GM19351 (cell line): ENCODE measurements around the gene KCNA5.

Experiments used
- ATAC-seq: cut with Tn5 transposase; IDR thresholded peaks from one replicate; pipeline ENCODE4 v1.9.1; 2021; ENCODE audit warnings: mild to moderate bottlenecking, moderate library complexity; ENCODE audit not compliant: unreplicated experiment

KCNA5 gene

GRCh38 chr12:5043589-5044419 is at the start of gene KCNA5:
KCNA5 (plus strand) TSS chr12:5043879; CDS start chr12:5044148, 269 bp downstream.
- no peak for ATAC-seq

GRCh38 chr12:4994622-4995021 is 49.1 kb upstream of the KCNA5 start:
- no peak for ATAC-seq

- no peak for ATAC-seq
These were observed 47.0 kb upstream of the KCNA5 start for GRCh38 chr12:4996714-4997113.

- no peak for ATAC-seq
These were observed 45.7 kb upstream of the KCNA5 start for GRCh38 chr12:4997939-4998338.

- ATAC-seq, result no peak
These were observed 43.5 kb upstream of the KCNA5 start for GRCh38 chr12:5000204-5000603.

- no peak for ATAC-seq
These were observed 42.9 kb upstream of the KCNA5 start for GRCh38 chr12:5000658-5001385.

GRCh38 chr12:5003025-5003666 is 40.5 kb upstream of the KCNA5 start:
- no peak for ATAC-seq

- ATAC-seq, result no peak
These were observed 35.0 kb upstream of the KCNA5 start for GRCh38 chr12:5008661-5009060.

- no peak for ATAC-seq
These were observed 33.5 kb upstream of the KCNA5 start for GRCh38 chr12:5010151-5010550.

GRCh38 chr12:5012337-5012736 is 31.3 kb upstream of the KCNA5 start:
- no peak for ATAC-seq

- ATAC-seq, result no peak
These were observed 30.4 kb upstream of the KCNA5 start for GRCh38 chr12:5013266-5013730.

GRCh38 chr12:5014269-5014668 is 29.4 kb upstream of the KCNA5 start:
- ATAC-seq, result no peak

GRCh38 chr12:5015711-5016492 is 27.8 kb upstream of the KCNA5 start:
- ATAC-seq, result peak; percentile 56

- ATAC-seq, result no peak
These were observed 27.2 kb upstream of the KCNA5 start for GRCh38 chr12:5016526-5016925.

- ATAC-seq, result no peak
These were observed 25.9 kb upstream of the KCNA5 start for GRCh38 chr12:5017638-5018348.

GRCh38 chr12:5018677-5019076 is 25.0 kb upstream of the KCNA5 start:
- ATAC-seq, result no peak

GRCh38 chr12:5022025-5022424 is 21.7 kb upstream of the KCNA5 start:
- ATAC-seq, result no peak

- peak; percentile 60 for ATAC-seq
These were observed 21.1 kb upstream of the KCNA5 start for GRCh38 chr12:5022465-5023061.

GRCh38 chr12:5023842-5024241 is 19.8 kb upstream of the KCNA5 start:
- no peak for ATAC-seq
